CD4-positive, alpha-beta T cell treated with Interleukin-17A for 1 hour (primary cell): ENCODE data around the gene EXOC7.

Experiments
- DNase-seq: peaks from one replicate; pipeline ENCODE4 v3.0.0-alpha.2; 2020

EXOC7 gene

DNA sequence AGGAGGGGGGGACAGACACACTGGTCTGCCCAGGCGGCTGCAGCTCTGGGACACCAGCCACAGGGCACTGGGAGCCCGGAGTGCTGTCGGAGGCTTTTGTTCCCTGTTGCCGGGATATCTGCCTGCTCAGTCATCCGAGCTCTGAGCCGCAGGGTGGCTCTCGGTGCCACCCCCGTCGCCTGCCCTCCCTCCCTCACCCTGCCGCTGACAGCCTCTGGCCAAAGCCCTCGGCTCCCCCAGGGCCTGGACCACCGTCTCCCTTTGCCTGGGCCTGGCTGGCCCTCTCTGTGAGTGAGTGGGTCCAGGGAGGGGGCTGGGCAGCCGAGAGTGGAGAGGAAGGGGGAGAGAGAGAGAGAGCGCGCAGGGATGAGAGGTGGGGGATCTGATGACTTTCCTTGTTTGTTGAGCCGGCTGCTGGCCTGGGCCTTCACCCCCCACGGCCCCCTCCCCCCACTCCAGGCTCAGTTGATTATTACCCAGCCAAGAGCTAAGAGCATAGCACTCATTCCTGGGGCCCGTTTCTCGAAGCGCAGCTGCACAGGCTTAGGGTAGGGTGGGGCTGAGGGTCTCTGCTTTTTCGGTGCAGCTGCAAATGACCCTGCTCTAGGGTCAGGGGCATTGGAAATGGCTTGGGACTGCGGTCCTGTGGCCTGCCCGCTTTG is 34.8 kb upstream of the EXOC7 start:
- DNase-seq: no peak

DNA sequence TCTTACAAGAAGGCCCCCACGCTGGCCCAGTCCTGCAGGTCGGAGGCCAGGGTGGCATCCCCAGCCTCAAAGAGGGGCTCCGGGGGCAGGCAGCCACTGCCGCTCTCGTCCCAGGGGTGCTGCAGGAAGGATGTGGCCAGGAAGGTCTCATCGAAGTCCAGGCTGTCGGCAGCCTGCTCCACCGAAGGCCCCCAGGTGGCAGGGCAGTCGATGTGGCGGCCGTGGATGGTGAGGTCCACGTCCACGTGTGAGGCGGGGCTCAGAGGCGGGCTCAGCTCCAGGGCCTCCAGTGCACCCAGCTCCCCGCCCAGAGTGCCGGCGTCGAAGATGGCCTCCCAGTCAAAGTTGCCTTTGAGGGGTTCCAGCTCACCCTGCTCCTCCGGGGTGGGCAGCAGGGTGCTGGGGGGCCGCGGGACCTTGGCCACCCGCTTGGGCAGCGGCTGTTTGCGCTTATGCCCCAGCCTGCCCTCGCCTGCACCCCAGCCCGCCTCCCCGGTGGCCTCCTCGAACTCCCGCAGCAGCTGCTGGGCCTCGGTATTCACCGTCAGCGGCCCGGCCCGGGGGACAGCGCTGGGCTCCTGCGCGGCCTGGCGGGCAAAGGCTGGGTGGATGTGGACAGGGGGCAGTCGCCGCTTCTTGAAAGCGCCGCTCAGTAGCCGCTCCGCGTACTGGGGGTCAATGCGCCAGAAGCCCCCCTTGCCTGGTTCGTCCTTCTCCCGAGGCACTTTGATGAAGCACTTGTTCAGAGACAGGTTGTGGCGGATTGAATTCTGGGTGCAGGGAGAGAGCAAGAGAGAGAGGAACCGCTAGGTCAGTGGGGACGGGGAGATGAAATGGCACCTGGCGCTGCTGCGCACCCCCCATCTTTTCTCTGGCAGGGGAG is 34.0 kb upstream of the EXOC7 start:
- no peak for DNase-seq

DNA sequence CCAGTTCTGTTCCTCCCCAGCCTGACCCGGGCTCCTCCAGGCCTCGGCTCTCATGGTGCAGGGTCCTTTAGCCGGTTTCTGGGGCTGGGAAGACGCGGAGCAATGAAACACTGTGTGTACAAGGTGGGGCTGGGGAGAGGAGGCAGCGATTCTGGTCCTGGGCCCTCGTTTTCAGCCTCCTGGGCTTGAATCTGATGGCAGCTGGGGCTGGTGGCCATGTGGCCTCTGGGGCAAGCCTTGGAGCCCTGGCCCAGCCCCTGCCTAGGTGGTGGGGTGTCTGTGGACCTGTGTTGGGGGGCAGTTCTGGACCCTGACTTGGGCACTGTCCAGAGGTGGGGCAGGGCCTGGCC is 33.4 kb upstream of the EXOC7 start:
- no peak for DNase-seq

DNA sequence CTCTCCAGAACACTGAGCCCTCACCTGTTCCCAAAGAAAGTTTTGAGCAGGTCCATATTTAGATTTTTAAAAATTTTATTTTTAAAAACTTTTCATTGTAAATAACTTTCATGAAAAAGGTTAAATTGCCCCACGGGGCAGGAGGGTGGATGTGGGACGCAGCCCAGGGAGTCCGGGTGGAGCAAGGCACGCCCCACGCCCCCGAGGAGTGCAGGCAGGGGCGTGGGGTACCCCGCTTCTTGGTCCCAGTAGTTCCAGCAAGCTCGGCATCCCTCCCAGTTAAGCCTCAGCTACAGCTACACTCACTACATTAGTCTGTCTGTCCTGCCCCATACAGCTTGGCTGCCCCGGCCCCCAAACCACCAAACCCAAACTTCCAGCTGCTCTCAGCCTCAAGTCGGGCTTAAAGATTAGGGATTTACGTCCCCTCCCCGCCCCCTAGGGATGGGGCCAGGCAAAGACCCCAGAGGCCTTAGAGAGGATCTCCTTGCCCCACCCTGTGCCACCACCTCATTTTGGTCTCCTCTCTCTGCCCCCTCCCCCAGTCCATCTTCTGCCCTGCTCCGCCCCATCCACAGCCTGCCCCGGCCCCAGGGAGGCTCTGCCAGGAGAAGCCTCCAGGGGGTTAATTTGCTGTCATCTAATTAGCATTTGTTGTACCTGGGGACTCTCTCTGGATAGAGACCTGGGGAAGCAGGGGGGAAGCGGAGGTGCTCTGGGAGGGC is 32.9 kb upstream of the EXOC7 start:
- no peak for DNase-seq

DNA sequence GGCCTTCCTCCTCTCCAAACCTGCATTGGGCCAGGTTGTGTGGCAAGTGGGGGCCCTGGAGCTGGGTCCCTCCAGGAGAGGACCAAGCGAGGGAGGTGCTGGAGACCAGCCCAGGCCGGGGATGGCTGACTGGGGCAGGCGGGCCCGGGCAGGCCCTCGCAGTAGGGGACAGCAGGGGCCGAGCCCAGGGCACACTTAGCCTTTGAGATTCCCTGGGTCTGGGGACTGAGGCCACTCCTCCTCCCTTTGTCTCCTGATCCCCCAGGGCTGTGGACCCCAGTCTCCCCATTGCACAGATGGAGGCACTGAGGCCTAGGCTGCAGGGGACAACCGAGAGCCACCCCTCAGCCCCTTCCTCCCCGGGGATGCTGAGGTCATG is 32.2 kb upstream of the EXOC7 start:
- DNase-seq: no peak

DNA sequence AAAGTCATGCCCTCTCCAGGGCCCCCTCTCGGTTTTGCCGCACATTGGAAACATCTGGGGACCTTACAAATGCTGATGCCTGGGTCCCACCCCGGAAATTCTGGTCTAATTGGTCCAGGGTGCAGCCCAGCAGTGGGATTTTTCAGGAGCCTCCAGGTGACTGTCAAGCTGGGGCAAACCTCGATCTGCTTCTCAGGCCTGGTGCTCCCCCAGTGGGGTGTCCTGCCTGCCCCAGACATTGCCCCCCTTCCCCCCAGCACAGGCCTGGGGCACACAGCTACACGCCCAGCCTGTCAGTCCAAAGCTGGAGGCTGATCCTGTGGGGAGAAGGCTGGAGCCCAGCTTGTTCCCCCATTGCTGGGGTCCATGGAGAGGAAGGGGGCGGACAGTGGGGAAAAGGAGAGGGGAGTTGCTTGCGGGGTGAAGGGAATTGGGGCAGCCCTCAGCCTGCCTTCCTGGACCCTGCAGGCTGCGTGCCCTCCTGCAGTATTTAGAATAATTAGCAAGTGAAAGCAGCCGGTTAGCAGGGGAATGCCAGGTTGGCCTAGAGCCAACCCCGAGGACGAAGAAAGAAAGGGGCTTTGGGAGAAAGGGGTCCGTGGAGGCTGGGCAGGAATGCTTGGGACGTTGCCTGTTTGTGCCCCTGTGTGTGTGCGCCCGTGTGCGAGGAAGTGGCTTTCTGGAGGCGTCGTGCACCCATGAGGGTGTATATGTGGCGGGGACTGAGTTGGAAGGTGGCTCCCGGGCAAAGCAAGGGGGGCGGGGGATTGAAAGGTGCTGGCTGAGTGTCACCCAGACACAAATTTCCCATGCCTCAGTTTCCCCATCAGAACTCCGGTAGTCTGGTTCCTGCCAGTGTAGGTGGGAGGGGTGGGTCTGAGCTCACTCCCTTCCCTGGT is 31.6 kb upstream of the EXOC7 start:
- DNase-seq: no peak

DNA sequence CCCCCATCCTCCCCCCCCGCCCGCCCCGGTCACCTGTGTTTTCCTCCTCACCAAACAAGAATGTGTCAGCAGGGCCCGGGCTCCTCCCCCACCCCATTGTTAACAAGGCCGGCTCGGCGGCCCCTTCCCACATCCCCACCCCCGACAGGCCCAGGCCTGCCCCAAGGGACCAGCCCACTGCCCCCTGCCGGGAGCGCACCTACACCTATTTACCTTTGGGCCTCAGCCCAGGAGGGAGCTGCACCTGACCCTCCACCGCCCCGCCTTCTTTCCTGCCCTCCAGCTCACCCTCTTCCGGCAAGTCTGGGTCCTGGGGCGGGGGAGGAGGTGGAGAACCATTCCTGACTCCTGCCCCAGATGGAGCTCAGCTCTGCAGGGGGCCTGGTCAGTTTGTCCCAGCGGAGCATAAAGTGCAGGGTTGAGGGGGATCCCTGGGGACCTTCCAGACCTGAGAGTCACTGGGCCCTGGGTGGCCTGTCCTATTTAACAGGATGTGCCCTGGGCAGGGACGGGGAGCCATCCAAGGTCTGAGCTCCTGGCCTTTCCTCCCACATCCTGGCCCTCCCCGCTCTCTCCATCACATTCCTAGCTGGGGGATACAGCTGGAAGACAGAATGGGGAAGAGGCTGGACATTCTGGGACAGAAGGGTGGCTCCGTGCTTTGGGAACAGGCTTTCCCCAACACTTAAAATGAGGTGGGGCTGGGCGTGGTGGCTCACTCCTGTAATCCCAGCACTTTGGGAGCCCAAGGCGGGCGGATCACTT is 29.2 kb upstream of the EXOC7 start:
- DNase-seq: no peak

DNA sequence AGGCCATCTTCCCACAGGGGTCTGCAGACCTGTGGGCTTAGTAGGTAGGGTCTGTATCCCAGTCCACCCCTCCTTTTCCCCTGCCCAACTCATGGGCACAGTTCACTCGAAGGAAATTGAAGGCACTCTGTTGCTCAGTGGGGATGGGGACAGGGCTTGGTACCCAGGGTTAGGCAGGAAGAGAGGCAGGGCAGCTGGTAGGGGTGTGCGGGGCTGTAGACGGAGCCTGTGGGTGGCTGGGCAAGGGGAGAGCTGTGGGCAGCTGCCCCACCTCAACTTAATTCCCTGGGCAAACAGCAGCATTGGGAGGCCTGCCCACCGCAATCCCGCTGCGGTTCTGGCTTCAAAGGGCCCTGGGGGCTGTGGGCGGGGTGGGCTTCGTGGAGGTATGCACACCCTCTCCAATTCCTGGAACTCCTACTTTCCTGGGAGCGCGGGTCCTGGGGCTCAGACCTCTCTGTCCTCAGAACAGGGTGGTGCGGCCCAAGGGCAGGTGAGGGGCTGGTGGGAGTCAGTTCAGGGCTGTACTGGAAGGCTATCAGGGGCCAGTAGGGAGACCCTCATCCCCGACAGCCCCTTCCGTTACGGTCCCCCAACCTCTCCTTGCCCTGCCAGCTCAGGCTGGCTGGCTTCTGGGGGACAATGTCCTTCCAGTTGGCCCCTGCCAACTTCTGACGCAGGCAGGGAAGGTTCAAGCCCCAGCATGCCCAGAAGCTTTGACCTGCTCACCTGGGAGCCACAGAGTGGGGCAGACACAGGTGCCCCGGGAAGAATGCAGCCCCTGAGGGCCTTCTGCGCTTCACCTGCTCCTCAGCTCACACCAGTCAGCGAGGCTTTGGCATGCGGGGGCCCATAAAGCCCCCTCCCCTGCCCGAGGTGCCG is 28.3 kb upstream of the EXOC7 start:
- DNase-seq: no peak

DNA sequence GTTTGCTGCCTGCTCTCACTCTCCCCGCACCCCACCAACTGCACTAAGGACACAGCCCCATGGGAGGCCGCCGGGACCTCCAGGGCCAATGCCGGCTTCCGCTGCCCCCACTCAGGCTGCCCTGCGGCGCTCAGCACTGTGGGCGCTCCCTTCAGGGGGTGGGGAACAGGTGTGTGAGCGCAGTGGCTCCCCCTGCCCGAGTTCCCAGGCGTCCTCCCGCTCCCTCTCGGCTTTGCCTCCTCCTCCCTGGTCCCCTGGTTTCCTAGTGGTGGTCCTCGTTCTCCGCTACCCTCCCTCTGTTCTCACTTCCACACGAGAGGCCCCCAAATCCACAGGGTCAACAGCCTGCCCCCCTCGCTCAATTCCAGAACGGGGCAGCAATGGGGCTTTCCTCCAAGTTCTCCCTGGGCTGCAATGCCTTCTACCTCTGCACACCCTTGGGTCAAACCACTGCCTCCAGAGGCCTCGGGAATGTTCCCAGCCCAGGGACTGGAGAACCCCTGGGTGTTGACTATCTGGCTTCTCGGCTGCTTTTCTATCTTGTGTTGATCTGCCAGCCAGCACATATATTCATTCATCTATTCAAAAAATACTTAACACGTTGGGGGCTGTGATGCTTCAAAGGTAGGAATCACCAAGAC is 27.6 kb upstream of the EXOC7 start:
- DNase-seq: no peak

DNA sequence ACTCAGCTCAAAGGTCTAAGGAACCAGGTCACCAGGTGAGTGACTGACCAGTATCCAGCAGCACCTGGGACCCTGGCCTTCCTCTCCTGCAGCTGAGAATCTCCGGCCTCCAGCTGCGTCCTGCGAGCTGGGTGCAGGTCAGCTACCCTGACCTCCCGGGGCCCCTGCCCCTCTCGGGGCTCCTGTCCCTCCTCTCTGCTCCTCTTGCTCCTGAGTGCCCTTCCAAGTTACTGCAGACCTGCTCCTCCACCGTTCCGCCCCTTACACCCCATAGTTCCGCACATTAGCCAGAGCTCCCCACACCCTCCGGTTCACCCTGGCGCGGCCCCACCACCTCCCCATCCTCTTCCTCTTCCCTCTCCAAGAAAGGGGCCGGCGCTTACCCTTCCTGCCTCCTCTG is 26.9 kb upstream of the EXOC7 start:
- no peak for DNase-seq

DNA sequence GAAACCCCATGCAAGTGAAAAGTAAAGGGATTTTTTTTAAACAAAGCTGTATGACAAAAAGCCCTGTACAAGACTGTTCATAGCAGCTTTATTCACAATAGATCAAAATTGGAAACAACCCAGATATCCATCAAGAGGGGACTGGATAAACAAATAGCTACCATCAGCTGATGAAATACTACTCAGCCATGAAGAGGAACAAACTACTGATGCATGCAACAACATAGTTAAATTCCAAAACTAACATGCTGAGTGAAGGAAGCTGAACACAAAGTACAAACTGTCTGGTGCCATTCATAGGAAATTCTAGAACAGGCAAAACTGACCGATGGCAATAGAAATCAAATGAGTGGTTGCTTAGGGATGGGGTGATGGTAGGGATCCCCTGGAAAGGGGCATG is 22.3 kb upstream of the EXOC7 start:
- no peak for DNase-seq

DNA sequence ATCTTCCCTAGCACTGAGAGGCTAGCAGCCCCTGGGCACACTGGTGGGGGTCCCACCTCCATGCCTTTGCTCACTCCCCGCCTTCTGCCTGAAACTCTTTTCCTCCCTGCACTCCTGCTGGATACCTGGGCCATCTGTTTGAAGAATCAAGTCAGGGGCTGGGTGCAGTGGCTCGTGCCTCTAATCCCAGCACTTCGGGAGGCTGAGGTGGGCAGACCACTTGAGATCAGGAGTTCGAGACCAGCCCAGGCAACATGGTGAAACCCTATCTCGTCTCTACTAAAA is 21.7 kb upstream of the EXOC7 start:
- DNase-seq: no peak

DNA sequence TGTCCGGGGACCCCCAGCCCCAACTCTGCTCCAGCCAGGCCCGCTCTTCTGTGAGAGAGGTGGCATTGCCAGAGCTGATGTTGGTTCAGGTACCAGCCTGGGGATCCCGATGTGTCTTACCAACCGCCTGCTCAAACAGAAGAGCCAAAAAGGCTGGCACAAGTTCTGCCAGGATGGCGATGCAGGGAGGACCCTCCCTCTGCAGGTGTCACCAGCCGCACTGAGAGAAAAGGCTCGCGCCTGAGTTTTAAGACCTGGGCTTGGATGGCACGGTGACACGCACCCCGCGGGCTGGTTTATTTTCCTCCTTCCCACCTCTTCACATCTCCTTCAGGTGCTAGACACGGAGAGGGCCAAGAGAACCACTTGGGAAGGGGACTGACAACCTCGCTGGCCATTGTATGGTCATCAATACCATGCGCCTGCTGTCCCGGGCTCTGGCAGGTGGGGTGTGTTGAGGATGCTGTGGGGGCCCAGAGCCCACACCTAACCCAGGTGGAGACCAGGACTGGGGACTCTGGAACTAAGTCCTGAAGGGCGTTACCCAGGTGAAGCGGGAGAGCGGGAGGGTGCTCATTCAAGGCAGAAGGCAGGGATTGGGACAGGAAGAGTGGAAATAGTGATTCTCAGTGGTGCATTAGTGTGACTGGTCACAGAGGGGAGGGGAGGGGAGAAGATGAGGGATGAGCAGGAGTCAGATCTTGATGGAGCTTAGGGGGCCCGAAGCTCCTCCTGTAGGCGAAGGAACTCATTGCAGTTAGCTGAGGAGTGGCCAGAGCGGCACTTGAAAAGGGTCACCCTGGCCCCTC is 21.2 kb upstream of the EXOC7 start:
- no peak for DNase-seq

DNA sequence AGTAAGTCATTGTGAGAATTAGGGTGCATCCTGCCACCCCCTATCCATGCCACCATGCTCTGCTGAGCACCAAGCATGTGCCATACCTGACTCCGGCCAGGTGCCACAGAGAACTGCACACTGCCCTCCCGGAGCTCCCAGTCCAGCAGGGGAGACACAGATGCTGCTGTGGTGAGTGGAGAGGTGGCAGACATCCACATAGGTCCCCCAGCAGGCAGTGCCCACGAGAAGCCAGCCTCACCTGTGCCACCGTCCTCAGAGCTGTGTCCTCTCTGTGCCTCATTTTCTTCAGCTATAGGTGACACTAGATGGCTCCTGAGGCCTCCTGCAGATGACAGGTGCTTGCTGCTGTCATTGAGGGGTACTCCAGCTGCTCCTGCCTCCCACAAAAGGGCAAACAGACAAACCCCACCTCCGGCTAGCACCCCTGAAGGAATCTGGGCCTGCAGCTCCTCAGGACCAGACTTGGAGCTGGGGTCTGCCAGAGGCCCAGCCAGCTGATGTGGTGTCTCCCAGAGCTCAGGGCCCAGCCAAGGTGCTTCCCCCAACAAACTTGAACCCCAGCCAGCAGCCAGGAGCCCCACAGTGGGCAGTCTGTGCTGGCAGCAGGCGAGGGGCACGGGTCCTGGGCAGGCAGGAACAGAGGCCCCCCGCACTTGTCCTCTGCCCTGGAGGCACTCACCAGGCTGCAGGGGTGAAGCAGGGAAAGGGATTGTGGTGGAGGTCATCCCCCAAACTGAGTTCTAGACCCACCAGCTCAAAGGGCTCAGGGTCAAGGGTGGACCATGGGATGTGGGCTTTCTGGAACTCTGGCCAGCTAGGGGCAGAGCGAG is 20.4 kb upstream of the EXOC7 start:
- no peak for DNase-seq

DNA sequence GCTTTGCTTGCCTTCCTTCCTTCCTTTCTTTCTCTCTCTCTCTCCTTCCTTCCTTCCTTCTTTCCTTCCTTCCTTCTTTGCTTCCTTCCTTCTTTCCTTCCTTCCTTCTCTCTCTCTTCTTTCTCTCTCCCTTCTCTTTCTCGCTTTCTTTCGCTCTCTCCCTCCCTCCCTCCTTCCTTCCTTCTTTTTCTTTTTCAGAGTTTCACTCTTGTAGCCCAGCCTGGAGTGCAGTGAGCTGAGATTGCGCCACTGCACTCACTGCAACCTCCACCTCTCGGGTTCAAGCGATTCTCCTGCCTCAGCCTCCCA is 19.6 kb upstream of the EXOC7 start:
- DNase-seq: no peak

DNA sequence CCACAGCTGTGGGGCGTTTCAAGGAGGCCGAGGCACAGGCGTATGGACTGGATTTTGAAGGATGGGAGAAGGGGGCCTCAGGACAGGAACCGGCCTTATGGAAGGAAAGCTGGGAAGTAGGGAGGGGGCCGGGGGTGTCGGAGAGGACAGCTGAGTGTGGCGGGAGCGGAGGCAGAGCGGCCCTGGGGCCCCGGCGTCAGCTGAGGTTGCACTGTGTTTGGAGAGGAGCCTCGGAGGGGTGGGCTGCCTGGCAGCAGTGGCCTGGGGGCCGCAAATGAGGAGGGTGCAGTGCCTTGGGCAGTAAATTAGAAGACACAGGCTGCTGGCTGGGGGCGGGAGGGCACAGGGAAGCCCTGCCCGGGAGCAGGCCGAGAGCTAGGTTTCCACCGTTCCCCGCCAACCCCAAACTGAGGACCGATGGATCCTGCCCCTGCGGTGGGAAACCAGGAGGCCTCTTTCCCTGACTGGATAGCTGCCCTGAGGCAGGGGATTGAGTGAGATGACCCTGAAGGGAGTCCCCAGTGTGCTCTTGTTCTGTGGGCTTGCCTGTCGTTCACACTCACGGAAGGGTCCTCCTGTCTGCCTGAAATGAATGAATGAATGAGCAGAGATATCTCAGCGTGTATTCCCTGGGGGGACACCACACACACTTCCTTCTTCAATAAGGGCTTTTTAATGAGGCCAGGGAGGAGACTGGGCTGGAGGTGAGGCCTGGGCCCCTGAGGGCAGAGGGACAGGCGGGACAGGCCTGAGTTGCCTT is 19.0 kb upstream of the EXOC7 start:
- no peak for DNase-seq

DNA sequence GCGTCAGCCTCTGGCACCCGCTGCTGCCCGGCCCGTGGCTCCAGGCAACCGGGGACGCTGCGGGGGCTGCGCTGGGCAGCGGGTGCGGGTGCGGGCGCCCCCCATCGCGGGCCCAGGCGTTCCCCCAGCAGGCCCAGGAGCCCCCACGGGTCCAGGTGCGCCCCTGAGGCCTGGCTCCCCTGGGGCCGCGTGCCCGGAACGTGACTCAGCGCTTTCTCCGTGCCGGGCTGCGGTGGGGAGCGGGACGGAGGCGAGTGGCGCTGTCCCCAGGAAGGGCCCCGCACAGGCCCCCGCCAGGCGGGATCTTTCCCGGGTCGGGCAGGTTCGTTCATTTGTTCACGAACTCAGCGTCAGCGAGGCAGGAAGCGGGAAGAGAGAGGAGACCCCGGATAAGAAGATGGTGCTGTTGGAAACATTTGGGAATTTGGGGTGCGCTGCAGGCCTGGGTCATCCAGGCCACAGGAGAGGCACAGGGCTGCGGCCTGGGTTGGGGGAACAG is 18.4 kb upstream of the EXOC7 start:
- no peak for DNase-seq

DNA sequence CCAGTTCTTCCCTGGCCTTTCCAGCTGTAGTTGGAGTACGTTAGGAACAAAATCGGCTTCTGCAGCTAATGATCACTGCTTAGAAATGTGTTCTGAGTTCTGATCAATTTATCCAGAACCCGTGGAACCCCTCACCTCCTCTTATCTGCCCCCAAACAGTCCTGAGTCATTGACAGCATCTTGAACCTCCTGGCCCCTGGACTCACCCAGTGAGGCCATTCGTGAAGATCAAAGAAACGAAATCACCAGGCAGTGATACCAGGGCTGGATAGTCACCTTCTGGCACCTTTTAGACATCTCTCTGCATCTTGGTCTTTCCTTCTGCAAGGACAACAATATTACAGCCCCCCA is 17.0 kb upstream of the EXOC7 start:
- no peak for DNase-seq
